IPS-18c (cell line): ENCODE data around the gene THAP11.
A peak's percentile ranks its signal among the peaks of the same experiment; 100 is the strongest.
"Not testable (repeated sequence)": the region's sequence is repeated elsewhere in the genome, so short reads cannot be mapped to it uniquely, and the experiment has no call there.

ENCODE experiments used
- H3K4me3 ChIP-seq: 2 replicates; pipeline ENCODE4 v1.7.0; 2013; ENCODE audit warnings: low read depth, mild to moderate bottlenecking, low read length, moderate library complexity; ENCODE audit not compliant: insufficient read depth
- H3K9me3 ChIP-seq: one replicate; pipeline ENCODE4 v1.6.1; 2013; ENCODE audit warnings: mild to moderate bottlenecking, low read length, moderate library complexity; ENCODE audit not compliant: control insufficient read depth, insufficient read depth

The THAP11 gene

GRCh38 chr16:67828651-67829050 is 13.5 kb upstream of the THAP11 start:
- Histone ChIP-seq H3K4me3 (no peak overlapping the region), H3K9me3 (no peaks in the 10 kb centered on the region)

- Histone ChIP-seq H3K9me3 (no peaks in the 10 kb centered on the region), H3K4me3 (peak overlapping the region; percentile 71)
Measured at GRCh38 chr16:67833030-67833414, 9.1 kb upstream of the THAP11 start.

GRCh38 chr16:67833415-67834241 is 8.5 kb upstream of the THAP11 start:
- H3K9me3 ChIP-seq = no peaks in the 10 kb centered on the region
- H3K4me3 ChIP-seq = peak overlapping the region; percentile 71

- Histone ChIP-seq H3K9me3 (no peaks in the 10 kb centered on the region), H3K4me3 (peak overlapping the region; percentile 71; the same call in 1 of the 2 replicates)
Measured at GRCh38 chr16:67834242-67834614, 7.9 kb upstream of the THAP11 start.

- H3K9me3 ChIP-seq, H3K4me3 ChIP-seq: not testable (repeated sequence)
Measured at GRCh38 chr16:67837190-67837589, 4.9 kb upstream of the THAP11 start.

GRCh38 chr16:67837811-67838210 is 4.3 kb upstream of the THAP11 start:
- H3K4me3 ChIP-seq = no peak overlapping the region

GRCh38 chr16:67841198-67841815 is 813 bp upstream of the THAP11 start:
- Histone ChIP-seq H3K9me3 (no peaks in the 10 kb centered on the region), H3K4me3 (no peak overlapping the region; the same call in 1 of the 2 replicates)

More at GRCh38 chr16:67837811-67838210, 4.3 kb upstream of the THAP11 start:
- no peaks in the 10 kb centered on the region for H3K9me3 ChIP-seq

- H3K9me3 ChIP-seq = no peaks in the 10 kb centered on the region
- peak overlapping the region; percentile 85 for H3K4me3 ChIP-seq
Measured at GRCh38 chr16:67842509-67843342, 606 bp downstream of the THAP11 start.

GRCh38 chr16:67843343-67843765 is 1.2 kb downstream of the THAP11 start:
- no peaks in the 10 kb centered on the region for H3K9me3 ChIP-seq
- H3K4me3 ChIP-seq = peak overlapping the region; percentile 85

- peak overlapping the region; percentile 15; the same call in 1 of the 2 replicates for H3K4me3 ChIP-seq
- no peaks in the 10 kb centered on the region for H3K9me3 ChIP-seq
Measured at GRCh38 chr16:67844497-67844896, 2.4 kb downstream of the THAP11 start.

- H3K4me3 ChIP-seq = peak overlapping the region; percentile 96
- H3K9me3 ChIP-seq = no peaks in the 10 kb centered on the region
Measured at GRCh38 chr16:67845291-67846062, 3.4 kb downstream of the THAP11 start.

GRCh38 chr16:67846063-67846319 is 3.9 kb downstream of the THAP11 start:
- Histone ChIP-seq H3K4me3 (peak overlapping the region; percentile 96), H3K9me3 (no peaks in the 10 kb centered on the region)

- Histone ChIP-seq H3K4me3 (peak within 1 kb of the TSS; percentile 96), H3K9me3 (no peaks in the 10 kb centered on the region)
Measured at GRCh38 chr16:67846320-67847063, 4.4 kb downstream of the THAP11 start, which contains the start of gene NUTF2. TSS of gene NUTF2 (plus strand) at chr16:67846933. CDS start at chr16:67865131, 18,198 bp downstream.

- Histone ChIP-seq H3K9me3 (no peaks in the 10 kb centered on the region), H3K4me3 (peak within 1 kb of the TSS; percentile 96)
Measured at GRCh38 chr16:67847064-67847861, 5.1 kb downstream of the THAP11 start, which contains the start of gene CENPT. TSS of gene CENPT (minus strand) at chr16:67847693. CDS start at chr16:67833859, 13,834 bp downstream.

- H3K4me3 ChIP-seq = peak overlapping the region; percentile 96; the same call in 1 of the 2 replicates
- no peaks in the 10 kb centered on the region for H3K9me3 ChIP-seq
Measured at GRCh38 chr16:67848118-67848517, 6.0 kb downstream of the THAP11 start.

- no peaks in the 10 kb centered on the region for H3K9me3 ChIP-seq
- H3K4me3 ChIP-seq = no peak overlapping the region
Measured at GRCh38 chr16:67853670-67854069, 11.6 kb downstream of the THAP11 start.
